IPS DF 19.7 (cell line): ENCODE measurements around the gene KDM1B.

Experiments used
- DNase-seq: peaks from one replicate; pipeline ENCODE4 v3.0.0-alpha.2; 2013; ENCODE audit warnings: low read depth, low spot score

KDM1B gene

DNA sequence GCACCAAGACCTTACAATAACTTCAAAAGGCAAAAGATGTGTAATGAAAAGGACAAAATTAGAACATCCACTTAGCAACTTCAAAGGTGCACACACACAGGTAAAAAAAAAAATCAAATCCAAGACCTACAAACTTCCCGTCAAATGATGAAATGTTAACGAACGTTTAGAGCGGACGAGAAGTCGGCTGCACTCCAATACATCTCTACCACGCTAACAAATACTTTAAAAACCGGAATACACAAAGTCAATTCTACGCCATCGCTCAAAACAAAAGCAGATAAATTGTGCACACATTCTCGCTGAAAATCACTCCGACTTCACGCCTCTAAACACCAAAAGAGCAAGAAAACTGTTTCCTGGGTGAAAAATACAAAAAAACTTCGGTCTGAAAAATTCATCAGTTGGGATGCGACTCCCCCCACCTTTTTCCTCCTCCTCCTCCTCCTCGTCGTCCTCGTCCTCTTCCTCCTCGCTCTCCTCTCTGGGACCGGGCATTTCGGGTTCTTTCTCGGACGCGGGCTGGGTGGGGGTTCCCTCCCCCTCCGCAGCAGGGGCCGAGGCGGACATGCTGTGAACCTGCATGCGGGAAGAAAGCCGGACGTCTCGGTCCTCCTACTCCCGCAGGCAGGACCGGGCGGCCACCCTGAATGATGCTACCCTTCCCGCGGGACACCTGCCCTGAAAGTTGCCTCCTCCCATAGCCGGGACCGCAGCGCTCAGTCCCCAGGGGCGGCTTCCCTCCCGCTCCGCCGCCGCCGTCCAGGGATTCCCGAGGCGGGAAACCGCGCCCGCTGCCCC, 108.4 kb downstream of the KDM1B start:
- DNase-seq, result no peak

DNA sequence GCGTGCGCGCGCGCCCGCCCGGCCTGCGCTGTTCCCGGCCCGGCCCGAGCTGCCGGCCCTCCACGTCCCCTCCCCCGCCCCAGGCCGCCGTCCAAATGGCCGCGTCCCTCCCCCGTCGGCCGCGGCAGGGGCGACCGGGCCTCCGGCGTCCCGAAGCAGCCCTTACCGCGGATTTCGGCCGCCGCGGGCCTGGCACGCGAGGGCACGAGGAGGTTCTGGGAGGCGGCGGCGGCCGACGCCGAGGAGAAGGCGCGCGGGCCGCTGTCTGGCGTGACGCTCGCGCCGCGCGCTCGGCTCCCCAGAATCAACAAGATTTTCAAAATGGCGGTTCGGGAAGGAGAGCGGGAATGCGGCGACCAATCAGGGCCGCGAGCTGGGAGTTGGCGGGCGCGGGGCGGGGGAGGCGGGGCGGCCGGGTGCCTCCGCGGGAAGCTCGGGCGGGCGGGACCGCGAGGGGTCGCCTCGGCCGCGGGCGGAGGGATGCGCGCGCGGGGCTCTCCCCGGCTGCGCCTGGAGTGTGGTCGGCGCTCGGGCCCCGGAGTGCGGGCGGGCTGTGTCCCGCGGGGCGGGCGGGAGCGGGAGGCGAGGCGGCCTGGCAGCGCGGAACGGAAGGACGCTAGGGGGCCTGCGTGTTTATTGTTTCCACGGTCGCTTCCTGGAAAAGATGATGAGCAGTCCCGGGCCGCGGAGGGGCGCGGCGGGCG, 109.1 kb downstream of the KDM1B start, which contains the start of gene DEK:
TSS of gene DEK (minus strand) at position 312 of the 704 bp plus-strand sequence. CDS start 543 bp downstream, outside the sequence.
- peak; percentile 35 for DNase-seq

GRCh38 chr6:18264923-18265377, 109.7 kb downstream of the KDM1B start:
- DNase-seq, result no peak

DNA sequence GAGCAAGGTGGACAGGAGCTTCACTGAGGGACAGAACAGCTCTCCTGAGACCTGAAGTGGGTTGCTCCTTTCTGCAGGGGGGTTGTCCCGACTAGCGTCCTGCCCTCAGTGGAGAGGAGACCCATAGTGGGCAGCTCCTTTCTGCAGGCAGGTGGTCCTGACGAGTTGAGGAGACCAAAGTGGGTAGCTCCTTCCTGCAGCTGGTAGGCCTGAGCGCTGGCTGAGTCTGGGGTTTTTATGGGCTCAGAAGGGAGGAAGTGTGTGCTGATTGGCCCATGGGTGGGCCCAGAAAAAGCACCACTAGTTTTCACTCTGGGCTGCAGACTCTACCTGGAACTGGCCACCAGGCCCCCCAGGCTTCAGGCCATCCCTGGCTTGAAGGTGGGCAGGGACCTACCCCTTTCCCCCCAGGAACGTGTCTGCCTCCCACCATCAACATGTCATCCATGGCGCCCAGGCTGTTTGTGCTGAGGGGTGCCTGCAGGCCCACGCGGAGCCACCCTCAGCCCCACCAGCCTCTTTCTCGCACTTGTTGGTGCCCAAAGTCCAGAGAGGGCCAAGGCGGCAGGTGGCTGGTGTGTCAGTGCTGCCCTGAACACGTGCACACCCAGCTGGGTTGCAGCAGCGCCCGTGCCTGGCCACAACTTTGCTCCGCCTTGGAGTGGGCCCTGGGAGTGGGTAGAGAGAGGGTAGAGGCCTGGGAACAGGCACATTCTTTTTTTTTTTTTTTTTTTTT, 110.7 kb downstream of the KDM1B start:
- DNase-seq, result no peak

DNA sequence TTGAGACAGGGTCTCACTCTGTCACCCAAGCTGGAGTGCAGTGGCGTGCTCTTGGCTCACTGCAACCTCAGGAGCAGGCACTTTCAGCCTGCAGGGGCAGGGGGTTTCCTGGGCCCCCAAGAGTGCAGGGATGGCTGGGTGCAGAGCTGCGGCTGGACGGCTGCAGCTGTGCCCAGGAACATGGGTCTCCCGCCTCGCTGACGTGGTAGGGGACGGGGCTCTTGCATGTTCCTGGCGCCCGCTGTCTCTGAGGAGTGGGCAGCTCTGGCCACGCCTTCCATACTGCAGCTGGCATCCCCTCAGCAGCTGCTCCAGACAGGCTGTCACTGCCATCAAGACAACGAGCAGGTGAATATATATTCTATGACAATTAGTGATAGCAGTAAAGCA, 111.3 kb downstream of the KDM1B start:
- no peak for DNase-seq

- DNase-seq, result no peak
These were observed 112.8 kb downstream of the KDM1B start for GRCh38 chr6:18268066-18268465.

DNA sequence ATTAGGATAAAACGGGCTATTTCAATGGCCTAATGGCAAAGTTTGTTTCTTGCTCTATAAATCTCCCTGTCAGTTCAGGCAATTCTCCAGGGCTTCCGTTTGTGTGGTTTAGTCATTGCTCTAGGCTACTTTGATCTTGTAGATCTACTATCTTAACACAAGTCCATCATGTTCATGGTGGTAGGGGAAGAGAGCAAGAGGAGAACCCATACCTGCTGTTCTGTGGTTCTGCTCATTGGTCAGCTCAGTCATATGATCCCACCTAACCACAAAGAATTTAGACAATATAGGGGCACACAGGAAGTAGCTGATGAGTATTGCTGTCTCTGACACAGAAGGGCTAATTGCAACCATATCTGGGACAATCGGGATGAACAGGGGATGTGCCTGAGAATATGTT, 114.0 kb downstream of the KDM1B start:
- no peak for DNase-seq

DNA sequence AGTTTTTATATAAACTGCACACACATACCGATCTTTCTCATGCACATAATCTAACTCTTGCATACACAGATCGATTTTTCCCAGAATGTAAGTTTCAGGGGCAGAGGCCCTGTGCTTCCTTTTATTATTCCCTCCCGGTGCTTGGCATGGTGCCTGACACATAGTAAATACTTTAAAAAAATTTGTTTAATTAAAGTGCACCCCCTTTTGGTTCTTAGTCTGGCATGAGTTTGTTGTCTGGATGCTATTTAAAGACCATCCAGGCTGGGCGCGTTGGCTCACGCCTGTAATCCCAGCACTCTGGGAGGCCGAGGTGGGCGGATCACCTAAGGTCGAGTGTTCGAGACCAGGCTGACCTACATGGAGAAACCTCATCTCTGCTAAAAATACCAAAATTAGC, 114.5 kb downstream of the KDM1B start:
- DNase-seq, result no peak

DNA sequence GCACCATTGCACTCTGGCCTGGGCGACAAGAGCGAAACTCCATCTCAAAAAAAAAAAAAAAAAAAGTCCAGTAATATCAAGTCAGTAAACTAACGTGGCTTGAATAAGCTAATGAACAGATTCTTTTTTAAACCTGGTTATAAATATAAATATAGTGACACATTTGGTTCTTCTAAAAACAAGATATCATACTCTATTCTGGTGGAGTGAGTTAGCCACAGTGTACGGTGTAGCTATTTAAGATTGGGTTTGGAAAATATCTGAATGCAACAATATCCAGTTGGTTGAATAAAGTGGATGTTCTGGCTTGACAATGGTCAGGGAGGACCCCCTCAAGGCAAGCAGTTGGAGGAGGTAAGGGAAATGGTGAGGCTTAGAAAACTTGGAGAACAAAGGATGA, 115.0 kb downstream of the KDM1B start:
- no peak for DNase-seq
